HG03060 (cell line): ENCODE results near the gene LRRC56.

Experiments used
- ATAC-seq: cut with Tn5 transposase; IDR thresholded peaks from one replicate; pipeline ENCODE4 v1.9.1; 2021; ENCODE audit warnings: low read depth, moderate number of reproducible peaks; ENCODE audit not compliant: unreplicated experiment

The LRRC56 gene

GRCh38 chr11:537622-538430 is 499 bp downstream of the LRRC56 start:
- ATAC-seq: no peak

DNA sequence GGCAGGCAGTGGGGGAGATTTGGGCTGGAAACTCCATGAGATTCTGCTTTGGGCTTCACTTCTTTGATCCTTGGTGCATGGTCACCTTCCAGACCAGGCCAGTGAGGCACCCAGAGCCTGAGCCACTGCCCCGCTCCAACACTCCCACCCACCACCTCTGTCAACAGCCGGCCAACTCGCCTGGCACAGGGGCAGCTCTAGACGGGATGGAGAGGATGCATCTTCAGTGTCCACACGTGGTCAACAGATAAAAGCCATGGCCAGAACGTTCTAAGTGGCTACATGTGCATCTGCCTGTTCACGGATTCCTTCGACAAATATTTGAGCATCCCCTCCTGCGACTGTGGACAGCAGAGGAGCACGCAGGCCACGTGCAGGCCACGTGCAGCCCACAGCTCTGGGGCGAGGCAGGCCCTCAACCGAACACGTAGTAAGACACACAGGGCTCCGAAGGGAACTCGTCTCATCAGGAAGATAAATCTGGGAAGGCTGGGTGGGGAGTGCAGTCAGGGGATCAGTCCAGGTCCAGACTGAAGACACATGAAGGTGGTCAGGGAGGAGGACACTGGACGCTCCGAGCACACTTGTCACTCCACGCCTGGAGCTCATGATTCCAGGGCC is 1.2 kb downstream of the LRRC56 start:
- no peak for ATAC-seq

DNA sequence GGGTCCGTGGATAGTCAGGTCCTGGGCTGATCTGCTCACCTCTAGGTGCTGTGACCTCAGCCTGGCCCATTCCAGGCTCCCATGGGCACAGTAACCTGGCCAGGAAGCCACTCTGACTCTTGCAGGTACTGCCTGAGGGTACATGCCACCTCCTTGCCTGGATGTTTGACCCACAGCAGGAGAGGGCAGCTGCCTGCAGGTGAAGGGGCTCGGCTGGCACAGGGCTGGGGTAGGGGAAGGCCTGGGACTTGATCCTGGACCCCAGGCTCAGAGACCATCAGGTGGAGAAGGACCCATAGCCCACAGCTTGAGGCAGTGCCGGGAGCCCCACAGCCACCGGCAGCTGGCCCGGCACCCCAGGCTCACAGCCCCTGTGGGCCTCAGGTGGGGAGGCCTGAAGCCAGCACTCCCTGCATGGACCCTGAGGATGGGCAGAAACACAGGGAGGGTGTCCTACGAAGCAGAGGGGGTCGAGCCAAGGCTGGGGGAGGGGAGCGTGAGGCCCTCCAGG is 2.7 kb downstream of the LRRC56 start:
- ATAC-seq: no peak

DNA sequence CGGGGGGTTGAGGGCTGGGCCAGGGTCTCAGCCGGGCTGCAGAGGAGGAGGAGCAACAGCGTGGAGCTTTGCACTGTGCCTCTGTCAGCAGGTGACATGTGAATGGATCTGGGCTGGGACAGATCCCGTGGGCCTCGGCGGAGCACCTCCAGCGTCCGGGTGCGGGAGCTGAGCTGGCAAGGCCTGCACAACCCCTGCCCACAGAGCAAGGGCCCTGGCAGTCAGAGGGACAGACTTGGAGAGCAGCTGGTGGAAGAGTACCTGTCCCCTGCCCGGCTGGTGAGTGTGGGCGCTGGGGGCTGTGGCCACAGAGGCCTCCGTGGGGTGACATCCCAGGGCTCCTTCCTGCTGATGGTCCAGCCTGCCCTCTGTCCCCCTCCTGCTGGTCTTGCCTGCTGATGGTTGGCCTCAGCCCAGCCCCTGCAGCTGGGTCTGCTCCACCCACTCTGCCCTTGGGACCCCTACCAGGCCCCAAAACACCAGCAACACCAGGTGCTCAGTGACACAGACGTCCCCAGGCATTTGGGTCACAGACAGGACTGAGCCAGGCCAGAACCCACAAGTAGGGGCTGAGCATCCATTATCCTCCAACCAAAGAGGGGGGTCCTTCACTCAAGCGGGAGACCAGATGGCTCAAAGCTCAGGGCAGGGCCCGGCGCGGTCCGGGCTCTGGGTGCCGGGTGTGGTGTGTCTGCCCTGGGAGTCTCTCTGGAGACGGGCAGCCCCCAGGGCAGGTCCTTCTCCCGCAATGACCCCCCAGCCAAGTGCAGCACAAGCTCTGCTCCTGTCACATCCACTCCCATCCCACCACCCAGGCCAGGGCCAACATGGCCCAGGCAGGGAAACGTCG is 3.5 kb downstream of the LRRC56 start:
- ATAC-seq: no peak

- ATAC-seq: no peak
Observed at GRCh38 chr11:541433-541885, 4.1 kb downstream of the LRRC56 start.

DNA sequence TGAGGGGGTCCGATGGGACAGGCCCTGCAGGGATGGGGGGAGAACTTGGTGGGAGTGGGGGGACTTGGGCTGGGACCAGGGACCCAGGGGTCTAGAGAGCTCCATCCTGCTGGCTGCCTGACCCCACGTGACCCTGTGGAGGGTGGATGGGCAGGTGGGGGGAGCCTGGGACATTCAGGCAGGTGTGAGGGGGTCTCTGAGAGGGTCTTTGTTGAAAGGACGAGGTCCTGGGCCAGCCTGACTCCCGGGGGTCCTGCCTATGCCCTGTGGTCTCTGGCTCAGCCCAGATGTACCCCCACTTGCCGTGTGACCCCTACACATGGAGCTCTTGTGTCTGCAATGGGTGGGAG is 7.5 kb downstream of the LRRC56 start:
- ATAC-seq: no peak

- ATAC-seq: no peak
Observed at GRCh38 chr11:545171-545570, 7.8 kb downstream of the LRRC56 start.

DNA sequence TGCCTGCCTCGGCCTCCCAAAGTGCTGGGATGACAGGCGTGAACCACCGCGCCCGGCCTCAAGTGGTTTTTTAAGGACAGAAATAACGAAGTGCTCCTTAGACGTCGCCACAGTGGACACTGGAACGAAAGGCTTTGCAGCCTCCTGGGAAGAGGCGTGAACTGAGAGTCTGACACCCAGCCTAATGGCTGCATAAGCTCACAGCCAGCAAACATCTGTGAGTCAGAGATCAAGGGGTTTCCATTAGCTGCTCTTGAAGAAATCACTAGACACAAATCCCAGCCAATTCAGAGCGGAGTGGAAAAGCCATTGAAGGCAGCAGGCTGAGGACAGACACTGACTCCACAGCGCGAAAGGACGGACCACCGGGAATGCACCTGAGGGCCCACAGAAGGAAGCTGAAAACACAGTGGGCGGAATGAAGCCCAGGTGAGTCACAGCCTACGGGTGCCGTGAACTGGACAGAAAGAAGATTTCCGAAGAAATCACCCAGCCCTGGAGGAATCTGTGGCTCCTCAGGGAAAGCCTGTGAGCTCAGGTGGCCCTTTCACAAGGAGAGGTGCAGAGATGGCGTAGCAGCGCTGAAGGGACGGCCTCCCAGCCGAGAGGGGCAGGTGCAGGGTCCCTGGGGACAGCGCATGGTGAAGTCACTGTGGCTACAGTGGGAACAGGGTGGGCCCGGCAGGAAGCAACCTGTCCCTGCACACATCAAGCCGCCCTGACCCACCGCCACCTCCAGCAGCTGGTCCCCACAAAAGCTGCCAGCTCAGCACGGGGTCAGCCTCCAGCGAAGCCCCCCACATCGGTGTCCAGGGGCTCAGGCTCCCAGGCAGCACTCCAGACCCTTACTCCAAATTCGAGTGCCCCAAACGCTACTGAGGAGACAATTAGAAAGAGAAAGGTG is 11.6 kb downstream of the LRRC56 start:
- no peak for ATAC-seq

- ATAC-seq: no peak
Observed at GRCh38 chr11:550021-550745, 12.9 kb downstream of the LRRC56 start.

GRCh38 chr11:550746-551085 is 13.4 kb downstream of the LRRC56 start:
- no peak for ATAC-seq

- no peak for ATAC-seq
Observed at GRCh38 chr11:551131-551530, 13.8 kb downstream of the LRRC56 start.

- ATAC-seq: no peak
Observed at GRCh38 chr11:551596-551995, 14.3 kb downstream of the LRRC56 start.

DNA sequence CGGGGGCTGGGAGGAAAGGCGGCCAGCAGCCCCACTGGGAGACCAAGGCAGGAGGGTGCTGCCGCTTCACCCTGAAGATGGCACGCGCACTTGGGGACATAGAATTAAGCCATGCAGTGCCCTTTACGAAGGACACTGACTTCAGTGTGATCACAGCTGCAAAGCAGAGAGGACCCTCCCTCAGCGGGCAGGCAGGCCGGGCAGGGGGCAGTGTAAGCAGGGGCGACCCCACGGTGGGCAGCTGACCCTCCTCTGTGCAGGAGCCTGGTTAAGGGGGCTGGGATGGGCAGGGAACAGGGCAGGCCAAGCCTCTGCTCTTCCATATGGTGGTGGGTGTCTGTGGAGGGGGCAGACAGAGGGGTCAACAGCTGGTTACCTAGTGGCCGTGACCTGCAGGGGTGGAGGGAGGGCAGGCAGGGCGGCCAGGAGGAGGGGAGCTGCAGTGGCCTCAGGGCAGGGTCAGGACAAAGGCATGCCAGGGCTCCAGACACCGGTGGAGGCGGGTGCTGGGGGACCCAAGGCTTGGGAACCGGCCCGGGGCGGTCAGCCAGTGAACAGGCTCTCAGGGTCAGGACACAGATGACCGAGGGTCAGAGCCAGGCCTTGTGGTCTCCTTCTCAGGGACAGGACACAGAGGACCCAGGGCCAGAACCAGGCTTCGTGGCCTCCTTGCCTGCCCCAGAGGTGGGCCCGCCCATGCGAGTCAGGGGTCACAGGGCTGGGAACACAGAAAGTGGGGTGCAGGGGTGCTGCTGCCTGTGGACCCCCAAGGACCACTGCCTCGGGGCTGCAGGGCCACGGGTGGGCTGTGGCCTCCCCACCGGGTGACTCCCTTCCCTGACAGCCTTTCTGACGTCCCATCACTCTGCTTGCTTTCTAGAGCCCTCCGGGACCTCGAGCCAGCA is 16.0 kb downstream of the LRRC56 start:
- ATAC-seq: no peak

- ATAC-seq: no peak
Observed at GRCh38 chr11:553988-554340, 16.6 kb downstream of the LRRC56 start.

DNA sequence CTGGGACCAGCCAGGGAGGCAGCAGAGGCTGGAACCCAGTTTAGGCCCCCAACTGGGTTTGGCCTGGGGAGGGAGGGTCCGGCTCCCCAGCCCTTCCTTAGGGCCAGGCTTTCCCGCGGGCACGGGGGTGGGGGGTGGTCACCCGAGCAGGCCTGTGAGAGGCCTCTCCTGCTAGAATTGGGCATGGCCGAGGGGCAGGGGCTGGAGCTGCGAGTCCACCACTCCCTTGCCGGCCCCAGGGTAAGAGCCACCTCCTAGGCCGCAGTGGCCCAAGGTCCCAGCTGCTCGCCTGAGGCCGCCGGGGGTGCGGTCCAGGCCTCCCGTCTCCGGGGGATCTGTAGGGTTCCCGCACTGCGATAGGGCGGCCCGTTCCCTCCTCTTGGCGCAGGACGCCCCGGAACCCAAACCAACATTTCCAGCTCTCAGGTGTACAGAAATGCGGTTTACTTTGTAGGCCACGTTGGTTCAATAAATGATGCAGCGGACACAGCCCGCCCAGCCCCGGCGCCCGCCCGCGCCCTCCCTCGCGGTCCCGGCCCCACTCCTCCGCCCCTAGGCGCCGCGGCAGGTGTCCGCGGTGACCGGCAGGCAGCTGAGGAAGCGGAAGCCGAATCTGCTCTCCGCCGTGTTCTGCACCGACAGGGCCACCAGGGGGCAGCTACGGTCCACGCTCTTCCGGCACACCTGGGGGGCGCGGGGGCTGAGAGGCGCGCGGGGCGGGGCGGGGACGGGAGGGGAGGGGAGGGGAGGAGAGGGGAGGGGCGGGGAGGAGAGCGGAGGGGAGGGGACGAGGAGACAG is 17.3 kb downstream of the LRRC56 start:
- ATAC-seq: no peak

- no peak for ATAC-seq
Observed at GRCh38 chr11:555227-555779, 18.0 kb downstream of the LRRC56 start.

- ATAC-seq: no peak
Observed at GRCh38 chr11:555780-556661, 18.7 kb downstream of the LRRC56 start.
